D341Med (cell line): ENCODE measurements around the gene GSTT2B.
A peak's percentile ranks its signal among the peaks of the same experiment; 100 is the strongest.
"Not testable (repeated sequence)": the region's sequence is repeated elsewhere in the genome, so short reads cannot be mapped to it uniquely, and the experiment has no call there.

Experiments used
- DNase-seq: peaks from one replicate; pipeline ENCODE4 v3.0.0; 2012; ENCODE audit warnings: low spot score

GSTT2B gene

GRCh38 chr22:23984430-23984829, 23.4 kb upstream of the GSTT2B start:
- DNase-seq = peak; percentile 52

GRCh38 chr22:23980567-23980966, 19.6 kb upstream of the GSTT2B start:
- not testable (repeated sequence) for DNase-seq

- not testable (repeated sequence) for DNase-seq
These were observed 18.7 kb upstream of the GSTT2B start, which contains the start of gene GSTT2 for GRCh38 chr22:23979557-23980240. Gene GSTT2 (plus strand): TSS chr22:23980134.

GRCh38 chr22:23977304-23977703, 16.3 kb upstream of the GSTT2B start:
- not testable (repeated sequence) for DNase-seq

GRCh38 chr22:23974836-23975352, 13.9 kb upstream of the GSTT2B start:
- not testable (repeated sequence) for DNase-seq

- DNase-seq = not testable (repeated sequence)
These were observed 13.3 kb upstream of the GSTT2B start, which contains the start of gene DDT for GRCh38 chr22:23974345-23974744. Gene DDT (minus strand): TSS chr22:23974441. CDS start chr22:23974414, 27 bp downstream.

- DNase-seq = not testable (repeated sequence)
These were observed 10.9 kb upstream of the GSTT2B start for GRCh38 chr22:23971927-23972326.

- peak; percentile 24 for DNase-seq
These were observed 10.0 kb upstream of the GSTT2B start for GRCh38 chr22:23970816-23971486.

- no peak for DNase-seq
These were observed 9.2 kb upstream of the GSTT2B start for GRCh38 chr22:23970201-23970641.

GRCh38 chr22:23969071-23969470, 8.1 kb upstream of the GSTT2B start:
- no peak for DNase-seq

- DNase-seq = not testable (repeated sequence)
These were observed 5.6 kb upstream of the GSTT2B start, which contains the start of gene DDTL for GRCh38 chr22:23966568-23966967. Gene DDTL (plus strand): TSS chr22:23966888. CDS start chr22:23966915, 27 bp downstream.

GRCh38 chr22:23966094-23966493, 5.1 kb upstream of the GSTT2B start:
- DNase-seq = not testable (repeated sequence)

- peak; percentile 76 for DNase-seq
These were observed 4.6 kb downstream of the GSTT2B start for GRCh38 chr22:23956301-23956900.

- not testable (repeated sequence) for DNase-seq
These were observed 5.1 kb downstream of the GSTT2B start for GRCh38 chr22:23955886-23956285.

- not testable (repeated sequence) for DNase-seq
These were observed 6.0 kb downstream of the GSTT2B start for GRCh38 chr22:23954991-23955305.

- not testable (repeated sequence) for DNase-seq
These were observed 6.6 kb downstream of the GSTT2B start for GRCh38 chr22:23954193-23954990.

GRCh38 chr22:23953485-23953884, 7.5 kb downstream of the GSTT2B start:
- not testable (repeated sequence) for DNase-seq

GRCh38 chr22:23952794-23953405, 8.1 kb downstream of the GSTT2B start:
- DNase-seq = not testable (repeated sequence)

GRCh38 chr22:23951383-23951782, 9.6 kb downstream of the GSTT2B start:
- DNase-seq = not testable (repeated sequence)

GRCh38 chr22:23949764-23950163, 11.2 kb downstream of the GSTT2B start:
- not testable (repeated sequence) for DNase-seq

- not testable (repeated sequence) for DNase-seq
These were observed 13.6 kb downstream of the GSTT2B start for GRCh38 chr22:23947391-23947790.
